ENCODE results near the gene PTPN18. TPM values are rescaled to one million over a fixed set of nuclear protein-coding genes. Genes with fewer than 3 reads are reported as not detected.

PTPN18 gene
- total RNA-seq, 1 experiment from 2014 or later = 15.7 TPM

- TF ChIP-seq ZNF532 (CRISPR knock-in tag; IDR thresholded peaks at IDR 0.05; ENCODE audit: borderline replicate concordance) (no peak), NFYB (CRISPR knock-in tag; conservative IDR thresholded peaks at IDR 0.05; ENCODE audit: low read depth) (peak; percentile 57), PRRX2 (CRISPR knock-in tag; IDR thresholded peaks at IDR 0.05) (0 out of 2 replicates have a peak, but pooled peaks have one; percentile 37), ZBTB43 (CRISPR knock-in tag; IDR thresholded peaks at IDR 0.05) (peak; percentile 75; the same call in 1 of the 2 replicates), USF2 (CRISPR knock-in tag; IDR thresholded peaks at IDR 0.05) (peak; percentile 91), ZNF671 (CRISPR knock-in tag; IDR thresholded peaks at IDR 0.05) (no peak), ZBTB21 (CRISPR knock-in tag; IDR thresholded peaks at IDR 0.05; ENCODE audit: borderline replicate concordance) (no peak), ATF2 (CRISPR knock-in tag; IDR thresholded peaks at IDR 0.05; ENCODE audit: borderline replicate concordance, low read depth) (no peak), AR (CRISPR knock-in tag; IDR thresholded peaks at IDR 0.05) (no peak), E2F4 (CRISPR knock-in tag; IDR thresholded peaks at IDR 0.05; ENCODE audit: borderline replicate concordance, low read depth) (no peak), ZMAT4 (CRISPR knock-in tag; IDR thresholded peaks at IDR 0.05) (no peak), FOXP4 (CRISPR knock-in tag; IDR thresholded peaks at IDR 0.05) (peak; percentile 67; the same call in 1 of the 2 replicates), MXD4 (CRISPR knock-in tag; IDR thresholded peaks at IDR 0.05; ENCODE audit: borderline replicate concordance) (no peak), GABPB1 (CRISPR knock-in tag; IDR thresholded peaks at IDR 0.05) (no peak; the same call in 1 of the 2 replicates), CDX4 (CRISPR knock-in tag; IDR thresholded peaks at IDR 0.05; ENCODE audit: borderline replicate concordance) (no peak), ATF3 (CRISPR knock-in tag; conservative IDR thresholded peaks at IDR 0.05) (no peak), ZNF138 (CRISPR knock-in tag; conservative IDR thresholded peaks at IDR 0.05) (no peak), HMGA2 (CRISPR knock-in tag; IDR thresholded peaks at IDR 0.05) (no peak), ZSCAN18 (CRISPR knock-in tag; IDR thresholded peaks at IDR 0.05) (no peak), ZNF232 (CRISPR knock-in tag; IDR thresholded peaks at IDR 0.05) (no peak)
These were observed 13.2 kb upstream of the PTPN18 start, which contains the start of gene IMP4 (continued) for GRCh38 chr2:130342533-130343275.
